GM12801 (cell line): Measurements from ENCODE around the gene FHIT.

Source experiments
- TF ChIP-seq, protein P1 (sequence below): IDR thresholded peaks from one replicate; pipeline ENCODE4 v1.5.1; 2011; ENCODE audit warnings: control low read depth; ENCODE audit not compliant: insufficient read length; ENCODE audit errors: extremely low read depth

Gene FHIT

DNA sequence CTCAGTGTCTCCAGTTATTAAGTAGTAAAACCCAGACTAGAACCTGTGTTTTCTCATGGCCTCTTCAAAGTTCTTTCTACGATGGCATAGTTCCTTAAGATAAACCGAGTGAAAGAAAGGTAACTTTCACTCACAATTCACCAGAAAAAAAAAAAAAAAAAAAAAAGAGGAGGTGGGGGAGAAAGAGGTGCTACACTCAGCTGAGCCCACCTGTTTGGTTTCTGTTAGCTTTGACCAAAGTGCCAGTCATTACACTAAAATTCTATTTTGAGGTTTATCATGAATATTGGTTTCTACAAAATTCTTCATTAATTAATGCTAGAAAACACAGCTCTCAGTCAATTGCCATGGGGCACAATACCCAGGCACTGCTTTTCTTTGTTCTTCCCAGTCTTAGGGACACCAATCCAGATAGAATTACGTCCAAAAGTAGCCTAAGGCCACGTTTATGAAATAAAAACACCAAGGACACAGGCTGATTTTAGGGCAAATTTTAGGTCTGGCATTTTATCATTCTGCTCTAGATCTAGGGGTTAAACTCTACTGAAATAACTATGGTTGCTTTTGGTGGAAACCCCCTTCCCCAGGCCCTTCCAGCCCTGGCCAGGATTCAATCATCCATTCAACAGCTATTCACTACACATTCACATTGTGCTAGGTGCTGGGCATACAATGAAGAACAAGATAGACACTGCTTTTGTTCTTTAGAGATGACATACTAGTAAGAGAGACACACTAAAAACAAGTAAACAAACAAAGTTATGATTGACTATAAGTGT lies 1097.8 kb downstream of the FHIT start:
- TF ChIP-seq, protein P1, sequence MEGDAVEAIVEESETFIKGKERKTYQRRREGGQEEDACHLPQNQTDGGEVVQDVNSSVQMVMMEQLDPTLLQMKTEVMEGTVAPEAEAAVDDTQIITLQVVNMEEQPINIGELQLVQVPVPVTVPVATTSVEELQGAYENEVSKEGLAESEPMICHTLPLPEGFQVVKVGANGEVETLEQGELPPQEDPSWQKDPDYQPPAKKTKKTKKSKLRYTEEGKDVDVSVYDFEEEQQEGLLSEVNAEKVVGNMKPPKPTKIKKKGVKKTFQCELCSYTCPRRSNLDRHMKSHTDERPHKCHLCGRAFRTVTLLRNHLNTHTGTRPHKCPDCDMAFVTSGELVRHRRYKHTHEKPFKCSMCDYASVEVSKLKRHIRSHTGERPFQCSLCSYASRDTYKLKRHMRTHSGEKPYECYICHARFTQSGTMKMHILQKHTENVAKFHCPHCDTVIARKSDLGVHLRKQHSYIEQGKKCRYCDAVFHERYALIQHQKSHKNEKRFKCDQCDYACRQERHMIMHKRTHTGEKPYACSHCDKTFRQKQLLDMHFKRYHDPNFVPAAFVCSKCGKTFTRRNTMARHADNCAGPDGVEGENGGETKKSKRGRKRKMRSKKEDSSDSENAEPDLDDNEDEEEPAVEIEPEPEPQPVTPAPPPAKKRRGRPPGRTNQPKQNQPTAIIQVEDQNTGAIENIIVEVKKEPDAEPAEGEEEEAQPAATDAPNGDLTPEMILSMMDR: no peak

DNA sequence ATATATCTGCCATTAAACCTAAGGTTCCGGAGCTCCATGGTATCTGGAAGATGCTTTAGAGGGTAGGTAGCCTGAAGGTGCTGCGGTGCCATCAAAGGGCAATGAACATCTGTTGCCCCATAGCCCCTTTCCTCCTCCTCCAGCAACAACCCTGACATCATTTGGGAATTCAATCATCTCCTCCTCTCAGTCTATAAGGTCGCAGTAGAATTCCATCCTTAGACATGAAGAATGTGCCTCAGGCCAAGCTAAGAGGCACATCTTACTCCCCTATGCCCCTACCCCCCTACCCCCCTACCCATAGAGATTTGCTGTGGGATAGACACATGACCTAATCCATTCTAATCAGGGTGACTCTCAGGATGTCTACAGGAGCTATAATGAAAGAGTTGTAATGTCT lies 1101.8 kb downstream of the FHIT start:
- TF ChIP-seq, protein P1: no peak

DNA sequence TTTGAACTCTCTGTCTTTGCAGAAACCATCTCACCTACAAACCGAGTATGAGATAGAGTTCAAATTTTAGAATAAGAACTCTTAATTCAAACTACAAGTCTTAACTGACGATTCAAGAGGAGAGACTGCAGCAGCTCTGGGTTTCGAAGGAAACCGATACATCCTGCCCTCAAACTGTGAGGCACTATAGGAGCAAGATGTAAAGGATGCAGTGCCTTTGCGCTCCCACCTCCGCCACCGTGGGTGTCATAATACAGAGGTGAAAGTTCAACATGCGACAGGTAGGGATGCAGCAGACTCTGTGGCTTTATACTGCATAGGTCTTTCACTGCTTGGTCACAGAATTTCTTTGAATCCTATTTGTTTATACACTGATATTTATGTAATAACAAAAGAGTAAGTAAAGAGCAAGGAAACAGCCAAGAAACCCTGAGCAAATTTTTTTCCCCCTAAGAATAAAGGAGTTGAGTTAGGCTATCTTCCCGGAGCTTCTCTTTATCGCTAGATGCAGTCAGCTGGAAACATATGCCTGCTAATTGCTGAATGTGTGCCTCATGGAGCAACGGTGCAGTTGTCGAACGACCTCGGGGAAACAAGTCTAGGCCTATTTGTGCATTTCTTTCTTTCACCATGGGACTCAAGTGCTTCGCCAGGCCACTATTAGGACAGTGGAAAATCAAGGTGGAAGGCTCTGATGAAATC lies 1103.9 kb downstream of the FHIT start:
- TF ChIP-seq, protein P1: no peak

DNA sequence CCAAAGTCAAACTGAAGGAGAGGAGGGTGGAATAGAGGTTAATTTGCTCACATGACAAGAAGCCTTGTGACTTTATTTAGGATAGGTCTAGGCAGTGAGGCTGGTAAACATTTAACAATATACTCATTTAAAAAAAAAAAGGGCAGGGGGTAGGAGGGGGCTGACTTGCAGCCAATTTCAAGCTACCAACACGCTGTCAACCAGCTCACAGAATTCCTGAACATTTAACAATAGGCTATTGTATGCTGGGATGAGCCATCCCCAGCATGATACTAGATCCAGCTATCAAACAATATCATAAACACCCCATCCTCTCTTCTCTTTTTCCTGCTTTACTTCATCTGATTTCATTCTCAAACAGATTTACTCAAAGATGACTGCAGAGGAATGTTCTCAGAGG lies 1105.1 kb downstream of the FHIT start:
- TF ChIP-seq, protein P1: no peak

DNA sequence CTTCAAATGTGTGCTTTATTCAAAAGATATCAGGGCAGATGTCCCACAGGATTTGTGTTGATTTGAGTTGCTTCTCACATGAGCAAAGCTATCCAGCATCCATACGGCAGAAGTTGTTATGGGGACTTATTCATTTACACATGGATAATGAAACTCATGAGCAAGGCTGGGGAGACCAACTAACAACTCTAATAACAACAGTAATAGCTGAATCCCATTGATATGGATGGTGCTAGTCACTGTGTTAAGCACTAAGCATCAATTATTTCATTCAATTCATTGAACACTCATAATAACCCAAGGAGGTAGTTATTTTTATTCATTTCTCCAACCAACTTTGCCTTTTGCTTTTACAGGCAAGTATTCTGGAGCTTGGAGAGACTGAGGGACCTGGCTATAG lies 1107.2 kb downstream of the FHIT start:
- TF ChIP-seq, protein P1: no peak

DNA sequence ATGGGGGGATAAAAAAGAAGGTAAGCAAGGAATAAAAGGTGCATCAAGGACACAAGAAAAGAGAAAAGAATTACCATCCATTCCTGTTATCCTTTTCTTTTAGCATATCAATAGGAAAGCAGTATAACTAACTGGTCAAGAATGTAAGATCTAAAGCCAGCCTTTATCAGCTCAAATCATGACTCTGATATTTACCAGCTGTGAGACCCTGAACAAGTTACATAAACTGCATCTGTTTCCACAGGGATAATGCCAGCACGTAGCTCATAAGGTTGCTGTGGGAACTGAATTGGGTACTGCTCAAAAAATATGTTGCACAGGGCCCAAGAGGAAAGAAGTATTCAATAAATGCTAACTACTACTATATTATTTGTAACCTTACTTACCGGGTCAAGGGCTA lies 1109.2 kb downstream of the FHIT start:
- TF ChIP-seq, protein P1: no peak

DNA sequence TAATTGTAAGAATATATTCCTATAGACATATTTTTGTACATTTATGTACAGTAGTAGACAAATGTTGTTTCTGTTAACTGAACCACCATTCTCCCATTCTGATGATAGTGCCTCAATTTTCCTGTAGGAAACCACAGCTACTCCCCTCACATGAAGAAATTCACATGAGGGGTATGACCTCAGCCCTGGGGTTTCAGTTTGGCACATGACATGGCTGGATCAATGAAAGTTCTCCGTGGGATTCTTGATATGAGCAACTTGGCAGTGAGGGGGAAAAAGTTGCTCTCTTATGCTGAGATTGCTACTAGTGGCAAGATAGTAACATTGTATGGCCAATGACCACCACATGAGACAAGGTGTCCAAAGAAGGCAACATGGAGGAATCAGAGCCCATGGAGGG lies 1111.1 kb downstream of the FHIT start:
- TF ChIP-seq, protein P1: no peak
